ENCODE results near the gene SLC1A2. TPM values are rescaled to one million over a fixed set of nuclear protein-coding genes. Genes with fewer than 3 reads are reported as not detected.

The SLC1A2 gene
- total RNA-seq, 1 experiment from 2014 or later, result not detected

DNA sequence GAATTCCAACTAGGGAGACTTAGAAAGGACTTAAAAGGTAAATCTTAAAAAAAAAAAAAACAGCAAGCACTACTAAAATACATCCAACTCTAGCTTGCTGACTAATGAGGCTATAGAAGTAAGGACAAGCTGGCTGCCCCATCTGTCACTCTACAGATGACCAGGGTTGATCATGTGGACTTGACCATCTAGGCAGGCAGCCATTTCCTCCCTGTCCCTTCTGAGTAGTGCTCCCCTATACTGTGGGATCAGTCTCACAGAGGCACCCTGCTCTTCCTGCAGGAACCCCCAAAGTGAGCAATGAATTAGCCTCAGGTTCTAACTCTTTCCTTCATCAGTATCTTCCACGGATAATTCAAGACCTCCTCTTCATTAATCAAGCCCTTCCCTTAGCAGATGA, 12.3 kb downstream of the SLC1A2 start:
- H3K4me3 Mint-ChIP-seq (ENCODE audit: unreplicated experiment), result no peak overlapping the region
- CTCF ChIA-PET, result interaction anchor here (0.7 to 0.9 kb wide), 2 partner anchors 15 to 515 kb away, joined by 3 to 5 read pairs; no protein-coding TSS in a partner anchor
- no peak overlapping the region for H3K27ac Mint-ChIP-seq (ENCODE audit: low read depth, unreplicated experiment)
- BruUV-seq (replicated peaks), result no TSS peak
- intact Hi-C loops (cut with micrococcal nuclease), result no loop called here
- TF ChIP-seq, protein P1, sequence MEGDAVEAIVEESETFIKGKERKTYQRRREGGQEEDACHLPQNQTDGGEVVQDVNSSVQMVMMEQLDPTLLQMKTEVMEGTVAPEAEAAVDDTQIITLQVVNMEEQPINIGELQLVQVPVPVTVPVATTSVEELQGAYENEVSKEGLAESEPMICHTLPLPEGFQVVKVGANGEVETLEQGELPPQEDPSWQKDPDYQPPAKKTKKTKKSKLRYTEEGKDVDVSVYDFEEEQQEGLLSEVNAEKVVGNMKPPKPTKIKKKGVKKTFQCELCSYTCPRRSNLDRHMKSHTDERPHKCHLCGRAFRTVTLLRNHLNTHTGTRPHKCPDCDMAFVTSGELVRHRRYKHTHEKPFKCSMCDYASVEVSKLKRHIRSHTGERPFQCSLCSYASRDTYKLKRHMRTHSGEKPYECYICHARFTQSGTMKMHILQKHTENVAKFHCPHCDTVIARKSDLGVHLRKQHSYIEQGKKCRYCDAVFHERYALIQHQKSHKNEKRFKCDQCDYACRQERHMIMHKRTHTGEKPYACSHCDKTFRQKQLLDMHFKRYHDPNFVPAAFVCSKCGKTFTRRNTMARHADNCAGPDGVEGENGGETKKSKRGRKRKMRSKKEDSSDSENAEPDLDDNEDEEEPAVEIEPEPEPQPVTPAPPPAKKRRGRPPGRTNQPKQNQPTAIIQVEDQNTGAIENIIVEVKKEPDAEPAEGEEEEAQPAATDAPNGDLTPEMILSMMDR (IDR thresholded peaks at IDR 0.05; ENCODE audit: unreplicated experiment), result no peak
- H3K4me1 Mint-ChIP-seq (ENCODE audit: insufficient read depth, unreplicated experiment), result no peaks in the 10 kb centered on the region
- no peaks in the 10 kb centered on the region for H3K9me3 Mint-ChIP-seq (ENCODE audit: unreplicated experiment)
- peaks cover 18% of the 10 kb centered on the region for H3K27me3 Mint-ChIP-seq (ENCODE audit: insufficient read depth, unreplicated experiment)
- POLR2A ChIA-PET, result no interaction called here
- DNase-seq (ENCODE audit: unreplicated experiment), result no peak
- no peaks in the 10 kb centered on the region for H3K36me3 Mint-ChIP-seq (ENCODE audit: insufficient read depth, unreplicated experiment)

DNA sequence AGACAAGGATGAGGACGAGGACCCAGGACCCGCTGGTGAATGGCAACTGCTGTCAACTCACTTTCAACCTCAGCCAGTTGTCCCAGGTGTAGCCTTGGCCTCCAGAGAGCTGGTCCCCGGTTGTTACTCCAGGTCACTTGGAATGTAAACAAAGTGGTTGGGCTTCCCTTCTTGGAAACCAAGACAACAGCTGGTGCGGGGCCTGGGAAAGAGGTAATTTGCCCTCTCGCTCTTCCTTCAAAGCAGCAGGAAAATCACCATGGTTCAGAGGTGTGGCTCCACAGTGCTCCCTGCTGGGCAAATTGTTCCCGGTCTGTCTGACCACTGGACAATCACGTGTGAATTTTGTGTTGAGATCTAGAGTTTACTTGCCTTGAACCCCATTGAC, 15.0 kb downstream of the SLC1A2 start:
- no peaks in the 10 kb centered on the region for H3K9me3 Mint-ChIP-seq (ENCODE audit: unreplicated experiment)
- no peaks in the 10 kb centered on the region for H3K36me3 Mint-ChIP-seq (ENCODE audit: insufficient read depth, unreplicated experiment)
- intact Hi-C loops (cut with micrococcal nuclease), result no loop called here
- no peaks in the 10 kb centered on the region for H3K4me1 Mint-ChIP-seq (ENCODE audit: insufficient read depth, unreplicated experiment)
- H3K27ac Mint-ChIP-seq (ENCODE audit: low read depth, unreplicated experiment), result no peak overlapping the region
- ChIA-PET CTCF (interaction anchor here (0.6 to 1.9 kb wide), 12 partner anchors 8 to 1204 kb away, joined by 3 to 6 read pairs (median 3); partner anchors contain the start of gene SLC1A2), POLR2A (no interaction called here)
- peak; percentile 50 for DNase-seq (ENCODE audit: unreplicated experiment)
- TF ChIP-seq, protein P1 (IDR thresholded peaks at IDR 0.05; ENCODE audit: unreplicated experiment), result peak; percentile 51
- H3K27me3 Mint-ChIP-seq (ENCODE audit: insufficient read depth, unreplicated experiment), result no peaks in the 10 kb centered on the region
- no peak overlapping the region for H3K4me3 Mint-ChIP-seq (ENCODE audit: unreplicated experiment)
- no TSS peak for BruUV-seq (replicated peaks)

DNA sequence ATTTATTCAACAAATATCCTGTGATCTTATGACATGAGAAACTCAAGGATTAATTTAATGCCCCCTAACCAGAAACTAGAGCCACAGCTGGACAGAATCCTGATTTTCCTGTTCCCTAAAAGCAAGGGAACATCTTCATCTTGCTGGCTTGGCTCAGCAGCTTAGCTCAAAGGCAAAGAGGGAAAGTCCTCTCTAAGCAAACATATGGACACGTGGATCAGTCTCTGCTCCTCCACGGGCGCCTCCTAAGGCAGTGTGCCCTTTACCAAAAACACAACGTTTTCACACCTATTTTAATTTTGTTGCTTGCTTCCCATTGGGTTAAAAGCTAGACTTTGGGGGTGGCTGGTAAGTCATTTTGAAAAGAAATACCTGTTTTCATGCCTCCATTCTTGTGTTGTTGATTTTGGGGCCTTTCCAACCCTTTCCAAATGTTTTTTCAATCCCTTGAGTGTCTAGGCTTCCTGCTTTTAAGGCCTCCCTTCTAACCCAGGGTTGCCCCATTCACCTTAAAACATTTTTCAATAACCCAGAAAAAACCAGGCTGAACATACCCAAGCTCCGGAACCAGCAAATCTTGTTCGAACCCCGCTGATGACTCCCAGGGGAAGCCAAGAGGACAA, 15.5 kb downstream of the SLC1A2 start:
- no peaks in the 10 kb centered on the region for H3K4me1 Mint-ChIP-seq (ENCODE audit: insufficient read depth, unreplicated experiment)
- no peak overlapping the region for H3K4me3 Mint-ChIP-seq (ENCODE audit: unreplicated experiment)
- ChIA-PET CTCF (interaction anchor here (0.6 to 1.9 kb wide), 14 partner anchors 9 to 479 kb away, joined by 3 to 6 read pairs (median 3); partner anchors contain the start of gene SLC1A2), POLR2A (no interaction called here)
- no TSS peak for BruUV-seq (replicated peaks)
- TF ChIP-seq, protein P1 (IDR thresholded peaks at IDR 0.05; ENCODE audit: unreplicated experiment), result no peak
- H3K27ac Mint-ChIP-seq (ENCODE audit: low read depth, unreplicated experiment), result no peak overlapping the region
- H3K36me3 Mint-ChIP-seq (ENCODE audit: insufficient read depth, unreplicated experiment), result no peaks in the 10 kb centered on the region
- no peaks in the 10 kb centered on the region for H3K9me3 Mint-ChIP-seq (ENCODE audit: unreplicated experiment)
- DNase-seq (ENCODE audit: unreplicated experiment), result no peak
- no peaks in the 10 kb centered on the region for H3K27me3 Mint-ChIP-seq (ENCODE audit: insufficient read depth, unreplicated experiment)
- intact Hi-C loops (cut with micrococcal nuclease), result no loop called here

DNA sequence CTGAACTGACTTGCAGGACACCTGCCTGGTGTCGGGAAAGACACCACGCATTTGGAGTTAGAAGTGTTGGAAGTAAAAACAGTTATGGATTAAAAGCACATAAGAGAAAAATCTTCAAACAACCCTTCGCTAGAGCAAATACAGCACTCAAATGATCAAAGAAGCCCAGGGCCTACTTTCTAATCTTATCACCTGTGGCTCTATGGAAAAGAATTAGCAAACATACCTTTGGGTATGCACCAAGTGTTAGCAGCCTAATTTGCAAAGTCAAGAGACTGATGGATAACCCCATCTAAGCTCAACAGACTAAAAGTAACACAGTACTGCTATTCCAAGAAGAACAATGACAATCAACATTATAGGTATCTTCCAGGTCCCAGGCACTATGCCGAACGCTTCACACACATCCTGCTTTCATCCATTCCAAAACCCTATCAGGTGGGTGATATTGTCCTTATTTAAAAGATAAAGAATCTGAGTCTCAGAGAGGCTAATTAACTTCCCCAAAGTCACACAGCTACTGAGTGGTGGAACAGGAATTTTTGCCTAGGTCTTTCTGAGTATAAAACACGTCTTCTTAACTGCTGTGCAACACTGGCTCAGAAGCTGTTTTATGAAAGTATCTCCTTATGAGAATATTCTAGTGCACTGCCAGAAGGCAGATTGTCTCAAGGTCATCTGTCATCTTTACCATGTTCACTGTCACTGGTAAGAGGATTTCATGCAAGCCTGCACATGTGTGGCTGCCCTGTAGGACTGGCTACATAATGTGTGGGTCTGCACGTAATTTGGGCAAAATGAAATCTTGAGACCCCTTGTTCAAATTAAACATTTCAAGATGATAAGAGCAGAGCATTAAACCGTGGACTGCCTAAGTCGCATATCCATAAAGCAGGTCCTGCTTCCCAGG, 16.4 kb downstream of the SLC1A2 start:
- POLR2A ChIA-PET, result no interaction called here
- BruUV-seq (replicated peaks), result no TSS peak
- DNase-seq (ENCODE audit: unreplicated experiment), result no peak
- no peaks in the 10 kb centered on the region for H3K36me3 Mint-ChIP-seq (ENCODE audit: insufficient read depth, unreplicated experiment)
- no peak overlapping the region for H3K4me3 Mint-ChIP-seq (ENCODE audit: unreplicated experiment)
- CTCF ChIA-PET, result interaction anchor here (0.6 to 1.9 kb wide), 8 partner anchors 9 to 1775 kb away, joined by 3 to 6 read pairs (median 4); no protein-coding TSS in a partner anchor
- H3K4me1 Mint-ChIP-seq (ENCODE audit: insufficient read depth, unreplicated experiment), result no peaks in the 10 kb centered on the region
- no peaks in the 10 kb centered on the region for H3K27me3 Mint-ChIP-seq (ENCODE audit: insufficient read depth, unreplicated experiment)
- H3K27ac Mint-ChIP-seq (ENCODE audit: low read depth, unreplicated experiment), result no peak overlapping the region
- H3K9me3 Mint-ChIP-seq (ENCODE audit: unreplicated experiment), result no peaks in the 10 kb centered on the region
- TF ChIP-seq, protein P1 (IDR thresholded peaks at IDR 0.05; ENCODE audit: unreplicated experiment), result no peak
- intact Hi-C loops (cut with micrococcal nuclease), result no loop called here
